Fibroblast of pulmonary artery (primary cell): ENCODE results near the gene SORCS1.
"Not testable (repeated sequence)": the region's sequence is repeated elsewhere in the genome, so short reads cannot be mapped to it uniquely, and the experiment has no call there.

ENCODE experiments used
- DNase-seq: peaks from one replicate; pipeline ENCODE4 v3.0.0-alpha.2; 2010; ENCODE audit warnings: low read depth
- H3K4me3 ChIP-seq: replicated peaks from 2 replicates; pipeline ENCODE4 v1.5.1; 2011; ENCODE audit warnings: low read depth, mild to moderate bottlenecking, control low read depth, low read length, moderate library complexity
- TF ChIP-seq, protein P1 (sequence below): IDR thresholded peaks from 2 replicates; pipeline ENCODE4 v1.5.1; 2011; ENCODE audit warnings: mild to moderate bottlenecking, control low read depth, low read length, inconsistent platforms; ENCODE audit errors: missing control alignments

Gene SORCS1

DNA sequence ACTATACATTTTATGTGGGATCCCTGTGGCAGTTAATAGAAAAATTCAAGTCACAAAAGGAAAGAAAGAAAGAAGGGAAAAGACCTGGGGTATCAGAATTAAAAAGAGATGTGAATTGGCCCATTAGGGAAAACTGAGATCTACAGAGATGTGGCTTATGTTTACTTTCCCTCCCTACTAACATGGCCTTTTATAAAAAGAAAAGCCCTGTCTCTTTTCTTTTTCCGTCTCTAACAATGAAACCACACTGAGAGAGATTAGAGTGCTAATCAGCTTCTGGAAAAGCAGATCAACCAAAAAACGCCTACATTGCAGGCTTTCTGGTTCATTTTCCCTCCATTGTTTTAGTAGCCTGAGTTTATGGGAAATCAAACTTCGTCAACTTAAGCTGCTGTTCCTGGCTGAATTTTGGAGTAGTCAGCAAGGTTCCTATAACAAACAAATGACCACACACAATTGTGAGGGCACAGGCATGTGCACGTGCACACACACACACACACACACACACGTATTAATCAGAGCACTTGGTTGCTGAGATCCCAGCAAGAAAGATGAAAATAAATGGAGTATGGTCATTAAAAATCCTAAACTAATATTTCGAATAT, 235.1 kb downstream of the SORCS1 start:
- H3K4me3 ChIP-seq, result no peak overlapping the region
- no peak for DNase-seq
- TF ChIP-seq, protein P1, sequence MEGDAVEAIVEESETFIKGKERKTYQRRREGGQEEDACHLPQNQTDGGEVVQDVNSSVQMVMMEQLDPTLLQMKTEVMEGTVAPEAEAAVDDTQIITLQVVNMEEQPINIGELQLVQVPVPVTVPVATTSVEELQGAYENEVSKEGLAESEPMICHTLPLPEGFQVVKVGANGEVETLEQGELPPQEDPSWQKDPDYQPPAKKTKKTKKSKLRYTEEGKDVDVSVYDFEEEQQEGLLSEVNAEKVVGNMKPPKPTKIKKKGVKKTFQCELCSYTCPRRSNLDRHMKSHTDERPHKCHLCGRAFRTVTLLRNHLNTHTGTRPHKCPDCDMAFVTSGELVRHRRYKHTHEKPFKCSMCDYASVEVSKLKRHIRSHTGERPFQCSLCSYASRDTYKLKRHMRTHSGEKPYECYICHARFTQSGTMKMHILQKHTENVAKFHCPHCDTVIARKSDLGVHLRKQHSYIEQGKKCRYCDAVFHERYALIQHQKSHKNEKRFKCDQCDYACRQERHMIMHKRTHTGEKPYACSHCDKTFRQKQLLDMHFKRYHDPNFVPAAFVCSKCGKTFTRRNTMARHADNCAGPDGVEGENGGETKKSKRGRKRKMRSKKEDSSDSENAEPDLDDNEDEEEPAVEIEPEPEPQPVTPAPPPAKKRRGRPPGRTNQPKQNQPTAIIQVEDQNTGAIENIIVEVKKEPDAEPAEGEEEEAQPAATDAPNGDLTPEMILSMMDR, result no peak

DNA sequence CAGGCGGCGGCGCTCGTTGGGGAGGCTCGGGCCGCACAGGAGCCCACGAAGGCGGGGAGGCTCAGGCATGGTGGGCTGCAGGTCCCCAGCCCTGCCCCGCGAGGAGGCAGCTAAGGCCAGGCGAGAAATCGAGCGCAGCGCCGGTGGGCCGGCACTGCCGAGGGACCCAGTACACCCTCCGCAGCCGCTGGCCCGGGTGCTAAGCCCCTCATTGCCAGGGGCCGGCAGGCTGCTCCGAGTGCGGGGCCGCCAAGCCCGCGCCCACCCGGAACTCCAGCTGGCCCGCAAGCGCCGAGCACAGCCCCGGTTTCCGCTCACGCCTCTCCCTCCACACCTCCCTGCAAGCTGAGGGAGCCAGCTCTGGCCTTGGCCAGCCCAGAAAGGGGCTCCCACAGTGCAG, 236.4 kb downstream of the SORCS1 start:
- not testable (repeated sequence) for DNase-seq, H3K4me3 ChIP-seq

DNA sequence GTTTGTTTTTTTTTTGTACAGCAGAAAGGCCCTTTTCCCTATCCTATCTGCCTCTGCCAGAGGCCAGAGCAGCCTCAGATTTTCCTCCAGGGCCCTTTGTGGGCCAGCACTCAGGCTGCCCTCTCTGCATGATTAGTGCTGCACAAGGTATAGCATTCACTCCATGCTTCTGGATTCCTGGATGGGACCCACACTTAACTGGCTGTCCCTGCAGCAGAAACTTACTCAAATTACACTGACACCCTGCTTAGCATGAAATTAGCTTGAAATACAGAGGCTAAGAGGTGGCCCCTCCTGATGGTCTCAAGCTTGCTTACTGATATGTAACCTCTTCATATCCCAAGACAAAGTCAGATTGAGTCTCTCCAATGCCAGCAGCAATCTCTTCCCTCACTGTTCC, 239.3 kb downstream of the SORCS1 start:
- no peak overlapping the region for H3K4me3 ChIP-seq
- no peak for DNase-seq
- TF ChIP-seq, protein P1, result no peak

DNA sequence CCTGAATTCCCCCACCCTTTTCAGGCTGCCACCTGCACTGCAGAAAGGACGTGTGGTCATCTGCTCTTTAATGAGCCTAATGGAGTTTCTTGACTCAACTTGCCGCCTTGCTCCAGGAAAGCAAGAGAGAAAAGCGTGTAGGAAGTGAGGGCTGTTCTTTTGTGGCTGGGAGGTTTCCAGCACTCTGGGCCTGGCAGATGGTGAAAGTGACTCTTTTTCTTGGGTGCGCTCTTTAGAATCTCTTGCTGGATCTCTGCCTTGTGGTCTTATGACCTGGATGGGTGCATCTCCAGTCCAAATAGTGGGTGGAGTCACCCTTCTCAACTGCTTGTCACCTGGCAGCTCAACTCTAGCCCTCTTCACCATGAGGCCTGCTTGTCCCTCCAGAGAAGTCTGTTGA, 244.0 kb downstream of the SORCS1 start:
- no peak for DNase-seq
- H3K4me3 ChIP-seq, result no peak overlapping the region
- TF ChIP-seq, protein P1, result no peak

DNA sequence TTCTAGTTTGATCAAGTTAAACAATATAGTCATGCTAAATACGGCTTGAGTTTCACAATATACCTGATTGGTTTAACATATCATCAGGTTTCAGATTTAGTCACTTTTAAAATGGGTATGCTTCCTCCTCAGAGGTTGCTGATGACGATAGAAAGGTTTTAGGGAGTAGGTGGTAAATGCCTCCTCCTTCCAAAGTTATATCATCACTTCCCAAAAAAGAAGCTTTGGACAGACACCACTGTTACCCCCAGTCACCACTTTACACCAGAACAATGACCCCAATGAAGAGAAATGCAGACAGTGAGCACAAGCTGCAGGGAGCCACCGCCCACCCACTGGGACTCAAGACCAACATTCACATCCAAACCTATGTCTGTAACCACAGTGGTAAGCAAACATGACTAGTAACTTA, 244.6 kb downstream of the SORCS1 start:
- TF ChIP-seq, protein P1, result no peak
- DNase-seq, result no peak
- H3K4me3 ChIP-seq, result no peak overlapping the region

DNA sequence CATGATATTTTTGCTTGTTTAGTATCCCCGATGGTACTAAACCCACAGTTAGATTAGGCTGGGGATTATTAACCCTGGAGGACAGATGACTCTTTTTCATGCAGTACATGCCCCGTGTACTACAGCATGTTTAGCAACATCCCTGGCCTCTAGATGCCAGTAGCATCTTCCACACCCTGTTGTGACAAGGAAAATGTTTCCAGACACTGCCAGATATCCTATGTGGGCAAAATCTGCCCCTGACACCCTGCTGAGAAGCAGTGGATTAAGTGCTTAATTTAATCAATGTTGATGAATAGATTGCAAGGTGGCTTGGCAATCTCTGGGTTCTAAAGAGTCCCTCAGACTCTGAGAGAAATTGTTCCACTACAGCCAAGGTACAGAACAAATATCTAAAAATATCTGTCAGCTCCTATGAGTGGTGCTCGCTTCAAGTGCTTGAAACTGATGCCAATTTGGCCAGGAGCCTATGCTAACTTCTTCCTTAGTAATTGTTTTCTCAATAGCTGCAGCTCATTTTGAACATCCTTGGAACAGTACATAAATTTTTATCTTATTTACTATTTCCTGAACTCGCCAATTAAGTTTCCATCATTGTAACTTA, 247.0 kb downstream of the SORCS1 start:
- TF ChIP-seq, protein P1, result no peak
- DNase-seq, result no peak
- no peak overlapping the region for H3K4me3 ChIP-seq

DNA sequence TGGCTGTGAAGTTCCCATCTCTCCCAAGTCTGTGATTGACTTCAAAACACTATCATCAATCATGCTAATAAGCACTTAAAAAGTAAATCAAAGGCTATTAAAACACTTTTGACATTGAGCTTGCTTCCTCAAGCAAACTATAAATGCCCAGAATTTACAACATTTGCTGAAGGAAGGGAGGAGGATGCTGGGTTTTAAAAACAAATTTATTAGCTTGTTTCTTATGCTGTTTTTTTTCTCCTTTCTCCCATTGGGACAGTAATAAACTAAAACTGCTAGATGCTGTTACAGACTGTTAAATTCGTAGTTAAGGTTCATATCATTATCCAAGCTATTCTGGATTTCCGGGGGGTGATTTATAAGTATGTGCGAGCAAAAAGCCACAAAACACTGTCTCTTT, 250.5 kb downstream of the SORCS1 start:
- H3K4me3 ChIP-seq, result no peak overlapping the region
- TF ChIP-seq, protein P1, result no peak
- no peak for DNase-seq
